ENCODE results near the gene CPM. TPM values are rescaled to one million over a fixed set of nuclear protein-coding genes. Genes with fewer than 3 reads are reported as not detected.

Gene CPM
- total and polyA plus RNA-seq, 10 of the 15 experiments (the other 5 are each of a cell fraction or from before 2014, with no cell fraction given): 0.06 to 1.7 (median 0.41) TPM

DNA sequence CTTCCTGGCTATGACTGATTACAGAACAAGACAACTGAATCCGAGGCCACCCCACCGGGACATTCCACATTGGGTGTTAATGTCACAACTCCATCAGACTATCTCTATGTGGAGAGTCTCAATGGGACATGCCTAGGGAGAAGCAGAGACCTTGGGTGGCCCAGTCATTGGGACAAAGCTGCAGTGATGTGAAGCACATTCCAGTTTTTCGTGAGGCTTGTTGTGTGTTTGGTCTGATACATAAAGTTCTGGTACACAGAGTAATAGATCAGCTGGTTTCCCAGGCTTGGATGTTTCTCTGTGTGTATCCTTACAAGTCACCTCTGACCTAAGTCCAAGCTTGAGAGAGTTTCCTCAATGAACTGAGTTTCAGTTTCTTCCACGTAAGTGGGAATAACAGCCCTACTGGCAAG, 42.3 kb downstream of the CPM start (continued):
- TF ChIP-seq, protein P1, sequence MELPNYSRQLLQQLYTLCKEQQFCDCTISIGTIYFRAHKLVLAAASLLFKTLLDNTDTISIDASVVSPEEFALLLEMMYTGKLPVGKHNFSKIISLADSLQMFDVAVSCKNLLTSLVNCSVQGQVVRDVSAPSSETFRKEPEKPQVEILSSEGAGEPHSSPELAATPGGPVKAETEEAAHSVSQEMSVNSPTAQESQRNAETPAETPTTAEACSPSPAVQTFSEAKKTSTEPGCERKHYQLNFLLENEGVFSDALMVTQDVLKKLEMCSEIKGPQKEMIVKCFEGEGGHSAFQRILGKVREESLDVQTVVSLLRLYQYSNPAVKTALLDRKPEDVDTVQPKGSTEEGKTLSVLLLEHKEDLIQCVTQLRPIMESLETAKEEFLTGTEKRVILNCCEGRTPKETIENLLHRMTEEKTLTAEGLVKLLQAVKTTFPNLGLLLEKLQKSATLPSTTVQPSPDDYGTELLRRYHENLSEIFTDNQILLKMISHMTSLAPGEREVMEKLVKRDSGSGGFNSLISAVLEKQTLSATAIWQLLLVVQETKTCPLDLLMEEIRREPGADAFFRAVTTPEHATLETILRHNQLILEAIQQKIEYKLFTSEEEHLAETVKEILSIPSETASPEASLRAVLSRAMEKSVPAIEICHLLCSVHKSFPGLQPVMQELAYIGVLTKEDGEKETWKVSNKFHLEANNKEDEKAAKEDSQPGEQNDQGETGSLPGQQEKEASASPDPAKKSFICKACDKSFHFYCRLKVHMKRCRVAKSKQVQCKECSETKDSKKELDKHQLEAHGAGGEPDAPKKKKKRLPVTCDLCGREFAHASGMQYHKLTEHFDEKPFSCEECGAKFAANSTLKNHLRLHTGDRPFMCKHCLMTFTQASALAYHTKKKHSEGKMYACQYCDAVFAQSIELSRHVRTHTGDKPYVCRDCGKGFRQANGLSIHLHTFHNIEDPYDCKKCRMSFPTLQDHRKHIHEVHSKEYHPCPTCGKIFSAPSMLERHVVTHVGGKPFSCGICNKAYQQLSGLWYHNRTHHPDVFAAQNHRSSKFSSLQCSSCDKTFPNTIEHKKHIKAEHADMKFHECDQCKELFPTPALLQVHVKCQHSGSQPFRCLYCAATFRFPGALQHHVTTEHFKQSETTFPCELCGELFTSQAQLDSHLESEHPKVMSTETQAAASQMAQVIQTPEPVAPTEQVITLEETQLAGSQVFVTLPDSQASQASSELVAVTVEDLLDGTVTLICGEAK (IDR thresholded peaks at IDR 0.05; ENCODE audit: borderline replicate concordance): no peak
- no peak for TF ChIP-seq LARP7 (IDR thresholded peaks at IDR 0.05)
- TF ChIP-seq YY1 (IDR thresholded peaks at IDR 0.05; ENCODE audit: low read depth, low read length): no peak
- no peak for TF ChIP-seq ZNF384 (IDR thresholded peaks at IDR 0.05; ENCODE audit: borderline replicate concordance, low read depth, low read length)
- TF ChIP-seq TAF1 (IDR thresholded peaks at IDR 0.05; ENCODE audit: borderline replicate concordance, low read depth, low read length): no peak
- TF ChIP-seq NRF1 (conservative IDR thresholded peaks at IDR 0.05; ENCODE audit: low read depth, low read length): no peak
- TF ChIP-seq, protein P2, sequence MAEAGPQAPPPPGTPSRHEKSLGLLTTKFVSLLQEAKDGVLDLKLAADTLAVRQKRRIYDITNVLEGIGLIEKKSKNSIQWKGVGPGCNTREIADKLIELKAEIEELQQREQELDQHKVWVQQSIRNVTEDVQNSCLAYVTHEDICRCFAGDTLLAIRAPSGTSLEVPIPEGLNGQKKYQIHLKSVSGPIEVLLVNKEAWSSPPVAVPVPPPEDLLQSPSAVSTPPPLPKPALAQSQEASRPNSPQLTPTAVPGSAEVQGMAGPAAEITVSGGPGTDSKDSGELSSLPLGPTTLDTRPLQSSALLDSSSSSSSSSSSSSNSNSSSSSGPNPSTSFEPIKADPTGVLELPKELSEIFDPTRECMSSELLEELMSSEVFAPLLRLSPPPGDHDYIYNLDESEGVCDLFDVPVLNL (IDR thresholded peaks at IDR 0.05; ENCODE audit: low read depth, low read length): no peak

DNA sequence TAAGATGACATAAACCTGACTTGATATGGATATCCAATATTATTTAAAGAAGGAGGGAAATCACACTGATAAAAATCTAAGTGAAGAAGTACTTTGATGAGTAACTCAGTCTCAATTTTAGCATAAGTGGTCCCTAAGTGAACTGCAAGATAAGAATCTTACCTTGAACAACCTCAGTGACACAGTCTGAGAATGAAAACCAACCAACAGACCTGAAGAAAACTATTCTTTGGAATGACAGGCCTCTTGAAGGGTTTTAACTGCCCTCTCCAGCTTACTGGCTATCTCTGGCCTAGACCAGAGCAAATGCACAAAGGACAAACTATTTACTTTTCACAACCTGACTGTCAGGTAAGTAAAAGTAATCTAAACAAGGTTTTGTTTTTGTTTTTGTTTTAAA, 44.7 kb downstream of the CPM start:
- POLR2A ChIA-PET: no interaction called here
- BruUV-seq (replicated peaks): no TSS peak
- intact Hi-C loops (cut with micrococcal nuclease; ENCODE audit: unreplicated experiment): no loop called here

More for the DNA sequence above, 44.7 kb downstream of the CPM start:
- no peak overlapping the region for H2AFZ ChIP-seq (ENCODE audit: control insufficient read depth, low read depth, low read length)
- FAIRE-seq (no peak), DNase-seq (ENCODE audit: low read depth, low spot score) (no peak), ATAC-seq (no peak)
- TF ChIP-seq, protein P3, sequence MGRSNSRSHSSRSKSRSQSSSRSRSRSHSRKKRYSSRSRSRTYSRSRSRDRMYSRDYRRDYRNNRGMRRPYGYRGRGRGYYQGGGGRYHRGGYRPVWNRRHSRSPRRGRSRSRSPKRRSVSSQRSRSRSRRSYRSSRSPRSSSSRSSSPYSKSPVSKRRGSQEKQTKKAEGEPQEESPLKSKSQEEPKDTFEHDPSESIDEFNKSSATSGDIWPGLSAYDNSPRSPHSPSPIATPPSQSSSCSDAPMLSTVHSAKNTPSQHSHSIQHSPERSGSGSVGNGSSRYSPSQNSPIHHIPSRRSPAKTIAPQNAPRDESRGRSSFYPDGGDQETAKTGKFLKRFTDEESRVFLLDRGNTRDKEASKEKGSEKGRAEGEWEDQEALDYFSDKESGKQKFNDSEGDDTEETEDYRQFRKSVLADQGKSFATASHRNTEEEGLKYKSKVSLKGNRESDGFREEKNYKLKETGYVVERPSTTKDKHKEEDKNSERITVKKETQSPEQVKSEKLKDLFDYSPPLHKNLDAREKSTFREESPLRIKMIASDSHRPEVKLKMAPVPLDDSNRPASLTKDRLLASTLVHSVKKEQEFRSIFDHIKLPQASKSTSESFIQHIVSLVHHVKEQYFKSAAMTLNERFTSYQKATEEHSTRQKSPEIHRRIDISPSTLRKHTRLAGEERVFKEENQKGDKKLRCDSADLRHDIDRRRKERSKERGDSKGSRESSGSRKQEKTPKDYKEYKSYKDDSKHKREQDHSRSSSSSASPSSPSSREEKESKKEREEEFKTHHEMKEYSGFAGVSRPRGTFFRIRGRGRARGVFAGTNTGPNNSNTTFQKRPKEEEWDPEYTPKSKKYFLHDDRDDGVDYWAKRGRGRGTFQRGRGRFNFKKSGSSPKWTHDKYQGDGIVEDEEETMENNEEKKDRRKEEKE (IDR thresholded peaks at IDR 0.05): no peak
- TF ChIP-seq RUNX3 (IDR thresholded peaks at IDR 0.05; ENCODE audit: low read length) (no peak), ZBED1 (IDR thresholded peaks at IDR 0.05; ENCODE audit: borderline replicate concordance) (no peak)
- H3K4me3 ChIP-seq: no peak overlapping the region
- no peak overlapping the region for H3K4me2 ChIP-seq (ENCODE audit: control insufficient read depth, insufficient read depth)
- H3K4me1 ChIP-seq (ENCODE audit: control insufficient read depth, insufficient read depth, low read length): no peaks in the 10 kb centered on the region
- no peaks in the 10 kb centered on the region for H4K20me1 ChIP-seq (ENCODE audit: control insufficient read depth, insufficient read depth)
- no peak overlapping the region for H3K27ac ChIP-seq (ENCODE audit: control insufficient read depth, insufficient read depth)
- in situ Hi-C loops (cut with MboI): no loop called here
- H3K9me3 ChIP-seq (replicated peaks; ENCODE audit: control insufficient read depth, insufficient read depth, low read length): no peaks in the 10 kb centered on the region
- no peaks in the 10 kb centered on the region for H3K27me3 ChIP-seq (replicated peaks in 1 of 2; ENCODE audit: control insufficient read depth in 2 of 2, insufficient read depth in 2 of 2, low read length in 1 of 2)
- no peaks in the 10 kb centered on the region for H3K79me2 ChIP-seq (ENCODE audit: control insufficient read depth, insufficient read depth, low read length)
- ChIA-PET CTCF (no interaction called here), SMC1A (ENCODE audit: uncharacterized antibody, unreplicated experiment) (interaction anchor here (1.3 kb wide), 1 partner anchor 182 kb away, joined by 3 read pairs; no protein-coding TSS in a partner anchor), RAD21 (ENCODE audit: unreplicated experiment) (no interaction called here)
- H3K36me3 ChIP-seq (ENCODE audit: control insufficient read depth in 2 of 2, insufficient read depth in 2 of 2, low read length in 1 of 2): no peaks in the 10 kb centered on the region
- no peak overlapping the region for H3K9ac ChIP-seq (ENCODE audit: control insufficient read depth, insufficient read depth, low read length)

All from GM12878 (cell line).